Hematopoietic multipotent progenitor cell treated with erythropoietin and hydrocortisone succinate and interleukin-3 and kit ligand, for 6 days (in vitro differentiated cells): ENCODE measurements around the gene HBS1L.
A peak's percentile ranks its signal among the peaks of the same experiment; 100 is the strongest.
"Not testable (repeated sequence)": the region's sequence is repeated elsewhere in the genome, so short reads cannot be mapped to it uniquely, and the experiment has no call there.

Source experiments
- DNase-seq: peaks from one replicate; pipeline ENCODE4 v3.0.0-alpha.2; 2015

HBS1L gene

GRCh38 chr6:135073756-135074393 lies 19.3 kb upstream of the HBS1L start:
- DNase-seq: peak; percentile 95

GRCh38 chr6:135073217-135073616 lies 18.6 kb upstream of the HBS1L start:
- no peak for DNase-seq

GRCh38 chr6:135072753-135073152 lies 18.1 kb upstream of the HBS1L start:
- no peak for DNase-seq

GRCh38 chr6:135071541-135071940 lies 16.9 kb upstream of the HBS1L start:
- DNase-seq: no peak

GRCh38 chr6:135067911-135068310 lies 13.3 kb upstream of the HBS1L start:
- no peak for DNase-seq

- no peak for DNase-seq
Observed at GRCh38 chr6:135066806-135067205, 12.2 kb upstream of the HBS1L start.

- DNase-seq: no peak
Observed at GRCh38 chr6:135066397-135066796, 11.8 kb upstream of the HBS1L start.

GRCh38 chr6:135064586-135064985 lies 10.0 kb upstream of the HBS1L start:
- DNase-seq: no peak

- no peak for DNase-seq
Observed at GRCh38 chr6:135063926-135064325, 9.3 kb upstream of the HBS1L start.

GRCh38 chr6:135062735-135063134 lies 8.1 kb upstream of the HBS1L start:
- DNase-seq: no peak

- no peak for DNase-seq
Observed at GRCh38 chr6:135060076-135060475, 5.5 kb upstream of the HBS1L start.

- not testable (repeated sequence) for DNase-seq
Observed at GRCh38 chr6:135058299-135058698, 3.7 kb upstream of the HBS1L start.

- DNase-seq: no peak
Observed at GRCh38 chr6:135056632-135057031, 2.0 kb upstream of the HBS1L start.

GRCh38 chr6:135054226-135054568 lies 425 bp downstream of the HBS1L start:
- peak; percentile 68 for DNase-seq

- peak; percentile 61 for DNase-seq
Observed at GRCh38 chr6:135053406-135053805, 1.2 kb downstream of the HBS1L start.

- DNase-seq: peak; percentile 73
Observed at GRCh38 chr6:135052939-135053338, 1.7 kb downstream of the HBS1L start.

GRCh38 chr6:135048915-135049314 lies 5.7 kb downstream of the HBS1L start:
- no peak for DNase-seq

GRCh38 chr6:135047336-135047735 lies 7.3 kb downstream of the HBS1L start:
- DNase-seq: no peak

- no peak for DNase-seq
Observed at GRCh38 chr6:135046912-135047311, 7.7 kb downstream of the HBS1L start.

- no peak for DNase-seq
Observed at GRCh38 chr6:135044639-135045038, 10.0 kb downstream of the HBS1L start.

- DNase-seq: peak; percentile 57
Observed at GRCh38 chr6:135043846-135044245, 10.8 kb downstream of the HBS1L start.

GRCh38 chr6:135043364-135043763 lies 11.3 kb downstream of the HBS1L start:
- no peak for DNase-seq

GRCh38 chr6:135038335-135038734 lies 16.3 kb downstream of the HBS1L start:
- DNase-seq: no peak

GRCh38 chr6:135037541-135037940 lies 17.1 kb downstream of the HBS1L start:
- DNase-seq: no peak

- no peak for DNase-seq
Observed at GRCh38 chr6:135036731-135037420, 17.7 kb downstream of the HBS1L start.
